ENCODE results near the gene BTG4.

BTG4 gene

GRCh38 chr11:111537336-111537860 is 25.2 kb upstream of the BTG4 start:
- DNase-seq (ENCODE audit: low read depth): no peak

GRCh38 chr11:111535281-111535680 is 23.1 kb upstream of the BTG4 start:
- peak; percentile 61 for DNase-seq (ENCODE audit: low read depth)

- DNase-seq (ENCODE audit: low read depth): peak; percentile 23
These were observed 20.2 kb upstream of the BTG4 start for GRCh38 chr11:111532365-111532709.

GRCh38 chr11:111531687-111532364 is 19.6 kb upstream of the BTG4 start:
- peak; percentile 93 for DNase-seq (ENCODE audit: low read depth)

- DNase-seq (ENCODE audit: low read depth): peak; percentile 38
These were observed 18.9 kb upstream of the BTG4 start for GRCh38 chr11:111531136-111531535.

GRCh38 chr11:111530091-111530490 is 17.9 kb upstream of the BTG4 start:
- peak; percentile 30 for DNase-seq (ENCODE audit: low read depth)

GRCh38 chr11:111528557-111528956 is 16.4 kb upstream of the BTG4 start:
- peak; percentile 18 for DNase-seq (ENCODE audit: low read depth)

GRCh38 chr11:111527279-111527678 is 15.1 kb upstream of the BTG4 start:
- no peak for DNase-seq (ENCODE audit: low read depth)

- DNase-seq (ENCODE audit: low read depth): peak; percentile 82
These were observed 14.3 kb upstream of the BTG4 start for GRCh38 chr11:111526501-111526900.

- DNase-seq (ENCODE audit: low read depth): no peak
These were observed 13.3 kb upstream of the BTG4 start for GRCh38 chr11:111525456-111525855.

GRCh38 chr11:111524056-111524455 is 11.9 kb upstream of the BTG4 start:
- DNase-seq (ENCODE audit: low read depth): no peak

GRCh38 chr11:111523343-111523742 is 11.2 kb upstream of the BTG4 start:
- DNase-seq (ENCODE audit: low read depth): no peak

- no peak for DNase-seq (ENCODE audit: low read depth)
These were observed 10.2 kb upstream of the BTG4 start for GRCh38 chr11:111522426-111522825.

- peak; percentile 65 for DNase-seq (ENCODE audit: low read depth)
These were observed 8.9 kb upstream of the BTG4 start for GRCh38 chr11:111521135-111521534.

GRCh38 chr11:111520560-111520959 is 8.4 kb upstream of the BTG4 start:
- peak; percentile 76 for DNase-seq (ENCODE audit: low read depth)

GRCh38 chr11:111518668-111519067 is 6.5 kb upstream of the BTG4 start:
- DNase-seq (ENCODE audit: low read depth): no peak

GRCh38 chr11:111515591-111515990 is 3.4 kb upstream of the BTG4 start:
- peak; percentile 39 for DNase-seq (ENCODE audit: low read depth)

GRCh38 chr11:111514216-111515031 is 2.2 kb upstream of the BTG4 start, which contains the start of gene HOATZ:
Gene HOATZ (plus strand): TSS chr11:111514778. CDS start chr11:111514785, 7 bp downstream.
- DNase-seq (ENCODE audit: low read depth): no peak

GRCh38 chr11:111513240-111513605 is 1.0 kb upstream of the BTG4 start:
- DNase-seq (ENCODE audit: low read depth): no peak

- peak; percentile 45 for DNase-seq (ENCODE audit: low read depth)
These were observed 1.9 kb downstream of the BTG4 start for GRCh38 chr11:111510311-111510710.

- DNase-seq (ENCODE audit: low read depth): no peak
These were observed 9.6 kb downstream of the BTG4 start for GRCh38 chr11:111502611-111503010.

GRCh38 chr11:111500481-111500880 is 11.7 kb downstream of the BTG4 start:
- no peak for DNase-seq (ENCODE audit: low read depth)

GRCh38 chr11:111499483-111499882 is 12.7 kb downstream of the BTG4 start:
- peak; percentile 30 for DNase-seq (ENCODE audit: low read depth)

Data from EH (cell line).